HG03521 (cell line): ENCODE results near the gene TERB1.

ENCODE experiments used
- ATAC-seq: cut with Tn5 transposase; IDR thresholded peaks from one replicate; pipeline ENCODE4 v1.9.1; 2021; ENCODE audit warnings: mild to moderate bottlenecking, moderate library complexity; ENCODE audit not compliant: unreplicated experiment

Gene TERB1

GRCh38 chr16:66750279-66751052, 50.9 kb downstream of the TERB1 start:
- no peak for ATAC-seq

GRCh38 chr16:66746682-66747081, 54.7 kb downstream of the TERB1 start:
- ATAC-seq = no peak

- ATAC-seq = no peak
These were observed 55.3 kb downstream of the TERB1 start for GRCh38 chr16:66746048-66746447.

- ATAC-seq = no peak
These were observed 59.2 kb downstream of the TERB1 start for GRCh38 chr16:66741950-66742808.

GRCh38 chr16:66741169-66741900, 60.0 kb downstream of the TERB1 start:
- no peak for ATAC-seq

DNA sequence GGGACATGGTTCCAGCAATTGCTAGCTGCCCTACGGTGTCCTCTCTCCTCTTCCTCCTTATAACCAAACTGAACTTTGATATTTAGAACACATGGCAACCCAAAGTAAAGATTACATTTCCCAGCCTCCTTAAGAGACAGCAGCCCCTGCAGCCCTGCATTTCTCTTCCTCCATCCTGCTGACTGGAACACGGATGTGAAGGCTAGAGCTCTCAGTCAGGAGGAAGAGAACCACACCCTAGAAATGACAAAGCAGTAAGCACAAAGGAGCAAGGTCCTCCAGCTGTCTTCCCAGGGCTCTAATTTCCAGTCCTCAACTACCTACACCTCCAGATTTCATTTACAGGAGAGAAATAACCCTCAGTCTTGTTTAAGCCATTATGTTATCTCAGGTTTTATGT, 60.9 kb downstream of the TERB1 start:
- no peak for ATAC-seq

DNA sequence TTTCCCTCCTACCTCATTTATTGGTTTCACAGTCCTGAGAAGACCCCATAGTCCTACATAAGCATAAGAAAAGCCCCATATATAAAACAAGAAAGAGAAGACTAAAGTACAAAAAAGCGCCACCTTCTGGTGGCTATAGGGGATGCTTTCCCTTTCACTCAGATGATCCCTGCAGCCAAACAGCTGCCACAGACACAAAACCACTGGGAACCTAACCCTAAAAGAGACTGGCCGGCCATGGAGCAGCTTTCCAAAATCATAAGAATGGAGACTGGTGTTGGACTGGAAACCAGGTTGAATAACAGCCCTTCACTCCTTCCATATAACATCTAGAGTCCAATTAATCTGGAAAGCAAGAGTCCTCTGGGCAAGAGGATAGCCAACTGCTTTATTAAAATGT, 61.4 kb downstream of the TERB1 start:
- no peak for ATAC-seq

DNA sequence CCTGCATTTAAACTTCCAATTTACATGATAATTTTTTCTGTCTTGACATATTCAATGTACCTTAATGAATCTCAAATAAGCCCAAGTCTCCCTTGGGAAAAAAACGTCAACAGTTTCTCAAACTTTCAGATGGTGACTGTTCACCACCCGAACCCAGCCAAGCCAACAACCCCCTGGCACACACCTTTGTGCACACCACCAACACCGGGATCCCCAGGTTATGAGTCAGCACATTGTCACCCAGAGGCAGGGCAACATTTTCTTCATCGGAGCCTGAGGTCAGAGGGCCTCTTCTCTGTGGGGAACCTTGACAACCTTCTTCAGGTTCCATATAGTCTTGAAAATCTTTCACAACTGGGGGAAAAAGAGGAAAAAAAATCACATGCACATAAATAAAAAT, 65.5 kb downstream of the TERB1 start:
- ATAC-seq = no peak

DNA sequence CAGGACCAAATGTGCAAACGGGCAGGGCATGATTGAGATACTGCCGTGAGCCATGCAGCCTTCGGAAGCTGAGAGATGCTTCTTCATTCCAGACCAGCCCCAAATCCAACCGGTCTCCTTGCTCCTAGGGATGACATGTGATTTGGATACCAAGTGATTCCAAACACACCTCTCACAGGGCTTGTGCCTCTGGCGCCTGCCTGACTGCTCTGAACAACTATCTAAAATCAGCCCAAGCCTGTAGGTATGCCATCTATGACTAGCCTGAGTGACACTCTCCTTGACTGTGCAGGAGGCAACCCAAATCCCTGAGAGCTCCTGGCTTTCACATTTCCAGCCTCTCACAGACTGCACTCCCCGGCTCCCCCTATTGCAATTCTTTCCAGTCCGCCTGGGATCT, 70.3 kb downstream of the TERB1 start:
- ATAC-seq = no peak

GRCh38 chr16:66728804-66729203, 72.6 kb downstream of the TERB1 start:
- no peak for ATAC-seq

DNA sequence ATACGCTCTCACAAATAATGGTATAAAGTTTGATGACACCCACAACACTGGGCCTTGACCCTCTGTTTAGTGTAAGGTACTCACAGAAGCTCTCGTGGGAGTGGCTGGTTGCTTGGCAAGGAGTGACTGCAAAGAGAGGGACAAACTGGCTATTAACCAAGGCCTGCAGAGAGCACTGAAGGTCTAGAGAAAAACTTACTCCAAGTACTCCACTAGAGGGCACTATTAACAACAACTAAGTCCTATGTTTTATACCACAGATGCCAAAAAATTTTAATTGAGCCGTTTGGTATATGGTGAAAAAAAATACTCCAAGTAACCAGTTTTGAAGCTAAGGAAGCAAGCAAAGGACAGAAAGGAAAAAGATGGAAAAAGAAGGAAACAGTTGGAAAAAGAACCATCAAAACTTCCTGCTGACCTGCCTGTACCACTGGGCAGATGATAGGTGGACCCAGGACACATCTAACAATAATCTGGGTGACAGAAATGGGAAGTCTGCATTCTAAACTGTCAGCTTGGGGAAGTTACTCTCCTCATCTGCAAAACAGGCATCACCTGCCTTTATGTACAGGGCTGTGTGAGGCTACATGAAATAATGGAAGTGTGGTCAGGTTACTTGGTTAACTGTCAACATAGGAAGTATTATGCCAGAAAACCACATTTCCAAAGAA, 73.1 kb downstream of the TERB1 start:
- no peak for ATAC-seq

DNA sequence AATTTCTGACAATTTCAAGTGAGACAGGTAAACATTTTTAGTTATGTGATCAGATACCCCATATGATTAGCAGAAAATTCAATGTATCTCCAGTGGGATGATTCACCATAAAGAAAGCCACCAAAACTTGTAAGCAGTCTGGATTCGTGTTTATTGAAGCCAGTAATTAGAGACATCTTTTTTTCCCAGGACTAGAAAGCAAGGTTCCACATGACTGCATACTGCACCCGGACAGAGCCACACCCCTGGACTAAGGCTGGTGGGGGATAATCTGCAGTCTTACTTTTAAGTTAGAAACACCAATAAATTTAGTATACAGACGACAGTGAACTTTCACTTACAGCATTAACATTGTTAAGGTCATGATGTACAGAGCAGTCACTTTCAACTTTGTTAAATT, 80.6 kb downstream of the TERB1 start:
- ATAC-seq = no peak

DNA sequence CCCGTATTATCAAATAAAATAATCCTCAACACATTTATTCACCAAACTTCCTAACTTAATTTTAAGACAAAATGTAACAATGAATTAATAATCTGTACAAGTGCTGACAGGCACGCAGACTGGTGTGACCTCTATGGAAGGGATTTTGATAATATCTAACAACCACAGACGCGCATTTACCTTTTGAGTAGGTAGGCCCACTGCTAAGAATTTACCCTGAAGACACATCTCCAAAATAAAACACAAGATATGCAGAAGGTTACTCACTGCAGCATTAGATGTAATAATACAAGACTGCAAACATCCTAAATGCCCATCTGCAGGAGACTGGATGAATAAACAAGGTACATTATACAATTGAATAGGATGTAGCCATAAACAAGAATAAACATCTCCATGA, 82.1 kb downstream of the TERB1 start:
- no peak for ATAC-seq

- ATAC-seq = no peak
These were observed 83.6 kb downstream of the TERB1 start for GRCh38 chr16:66717776-66718175.

DNA sequence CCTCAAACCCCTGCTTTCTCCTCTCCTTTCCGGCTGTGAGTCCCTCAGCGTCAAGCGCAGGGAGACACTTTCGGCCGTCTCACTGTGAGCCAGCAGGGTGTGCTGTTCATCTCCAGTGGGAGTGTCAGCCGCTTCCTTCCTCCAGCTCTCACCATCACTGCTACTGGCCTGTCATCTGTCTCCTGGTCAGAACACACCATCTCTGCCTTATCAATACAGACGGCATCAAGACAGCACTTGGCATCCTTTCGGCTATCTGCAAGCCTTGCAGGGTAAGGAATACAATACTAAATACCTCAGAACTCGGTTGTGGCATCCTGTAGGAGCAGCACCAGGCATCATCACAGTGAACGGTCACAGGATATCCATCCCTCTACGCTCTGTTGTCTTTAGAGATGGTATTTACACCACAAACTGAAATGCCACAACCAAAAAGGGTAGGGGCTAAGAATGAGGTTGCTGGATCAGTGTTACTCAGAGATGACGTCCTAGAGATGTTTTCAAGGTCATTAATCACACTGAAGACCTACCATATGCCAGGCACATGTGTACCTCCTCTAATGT, 84.2 kb downstream of the TERB1 start:
- no peak for ATAC-seq

- no peak for ATAC-seq
These were observed 86.6 kb downstream of the TERB1 start for GRCh38 chr16:66714654-66715307.

DNA sequence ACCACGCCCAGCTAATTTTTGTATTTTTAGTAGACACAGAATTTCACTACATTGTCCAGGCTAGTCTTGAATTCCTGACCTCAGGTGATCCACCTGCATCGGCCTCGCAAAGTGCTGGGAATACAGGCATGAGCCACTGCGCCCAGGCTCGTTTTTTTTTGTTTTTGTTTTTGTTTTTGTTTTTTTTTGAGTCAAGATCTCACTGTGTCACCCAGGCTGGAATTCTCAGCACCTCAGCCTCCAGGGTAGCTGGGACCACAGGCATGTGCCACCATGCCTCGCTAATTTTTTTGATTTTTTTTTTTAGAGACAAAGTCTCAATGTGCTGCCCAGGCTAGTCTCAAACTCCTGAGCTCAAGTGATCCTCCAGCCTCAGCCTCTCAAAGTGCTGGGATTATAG, 87.3 kb downstream of the TERB1 start:
- no peak for ATAC-seq

- no peak for ATAC-seq
These were observed 88.3 kb downstream of the TERB1 start for GRCh38 chr16:66713076-66713475.

GRCh38 chr16:66712512-66712911, 88.9 kb downstream of the TERB1 start:
- no peak for ATAC-seq

DNA sequence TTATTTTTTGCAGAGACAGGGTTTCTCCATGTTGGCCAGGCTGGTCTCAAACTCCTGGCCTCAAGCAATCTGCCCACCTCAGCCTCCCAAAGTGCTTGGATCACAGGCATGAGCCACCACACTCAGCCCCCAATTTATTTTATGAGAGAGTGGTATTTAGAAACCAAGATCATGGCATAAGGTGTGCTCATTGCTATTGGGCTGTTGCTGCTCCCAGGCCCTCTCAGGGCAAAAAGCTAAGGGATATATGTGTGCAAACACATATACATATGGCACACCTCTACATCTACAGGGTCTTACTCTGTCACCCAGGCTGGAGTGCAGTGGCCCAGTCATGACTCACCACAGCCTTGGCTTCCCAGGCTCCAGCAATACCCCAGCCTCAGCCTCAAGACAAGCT, 89.8 kb downstream of the TERB1 start:
- no peak for ATAC-seq
